HFF-Myc (cell line): ENCODE results near the gene ADPRS.

Experiments
- DNase-seq: peaks from one replicate; pipeline ENCODE4 v3.0.0-alpha.2; 2011; ENCODE audit warnings: low read depth; ENCODE audit errors: extremely low read depth
- H3K4me3 ChIP-seq: replicated peaks from 2 replicates; pipeline ENCODE4 v1.5.1; 2011; ENCODE audit warnings: low read depth, mild to moderate bottlenecking, control low read depth, low read length
- TF ChIP-seq, protein P1 (sequence below): IDR thresholded peaks from 2 replicates; pipeline ENCODE4 v1.5.1; 2012; ENCODE audit warnings: mild to moderate bottlenecking, low read depth, low read length, control low read depth; ENCODE audit errors: missing control alignments

The ADPRS gene

DNA sequence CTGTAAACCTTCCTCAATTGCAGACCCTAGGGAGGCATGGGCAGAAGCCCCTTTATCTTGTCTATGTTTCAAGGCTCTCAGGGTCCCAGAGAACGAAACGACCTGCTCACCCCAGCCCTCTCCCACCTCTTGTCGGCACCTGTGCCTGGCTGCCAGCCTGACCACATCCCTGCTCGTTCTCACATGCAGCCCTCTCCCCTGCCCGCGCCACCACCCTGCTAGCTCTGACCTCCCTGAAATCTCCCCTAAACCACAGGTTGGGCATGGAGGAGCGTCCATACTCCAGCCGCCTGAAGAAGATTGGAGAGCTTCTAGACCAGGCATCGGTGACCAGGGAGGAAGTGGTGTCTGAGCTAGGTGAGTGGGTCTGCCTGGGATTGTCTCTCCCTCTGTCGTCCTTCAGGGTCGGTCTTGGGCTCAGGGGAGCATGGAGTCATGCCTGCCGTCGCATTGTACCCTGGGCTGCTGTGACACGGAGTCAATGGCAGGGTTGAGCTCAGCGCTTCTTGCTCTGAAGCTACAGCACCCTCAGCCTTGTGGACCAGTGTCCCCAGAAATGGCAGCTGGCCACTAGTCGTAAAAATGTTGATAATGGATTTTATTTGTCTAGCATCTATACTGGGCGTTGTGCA lies 3.6 kb downstream of the ADPRS start:
- DNase-seq: no peak
- TF ChIP-seq, protein P1, sequence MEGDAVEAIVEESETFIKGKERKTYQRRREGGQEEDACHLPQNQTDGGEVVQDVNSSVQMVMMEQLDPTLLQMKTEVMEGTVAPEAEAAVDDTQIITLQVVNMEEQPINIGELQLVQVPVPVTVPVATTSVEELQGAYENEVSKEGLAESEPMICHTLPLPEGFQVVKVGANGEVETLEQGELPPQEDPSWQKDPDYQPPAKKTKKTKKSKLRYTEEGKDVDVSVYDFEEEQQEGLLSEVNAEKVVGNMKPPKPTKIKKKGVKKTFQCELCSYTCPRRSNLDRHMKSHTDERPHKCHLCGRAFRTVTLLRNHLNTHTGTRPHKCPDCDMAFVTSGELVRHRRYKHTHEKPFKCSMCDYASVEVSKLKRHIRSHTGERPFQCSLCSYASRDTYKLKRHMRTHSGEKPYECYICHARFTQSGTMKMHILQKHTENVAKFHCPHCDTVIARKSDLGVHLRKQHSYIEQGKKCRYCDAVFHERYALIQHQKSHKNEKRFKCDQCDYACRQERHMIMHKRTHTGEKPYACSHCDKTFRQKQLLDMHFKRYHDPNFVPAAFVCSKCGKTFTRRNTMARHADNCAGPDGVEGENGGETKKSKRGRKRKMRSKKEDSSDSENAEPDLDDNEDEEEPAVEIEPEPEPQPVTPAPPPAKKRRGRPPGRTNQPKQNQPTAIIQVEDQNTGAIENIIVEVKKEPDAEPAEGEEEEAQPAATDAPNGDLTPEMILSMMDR: no peak
- H3K4me3 ChIP-seq: no peak overlapping the region

DNA sequence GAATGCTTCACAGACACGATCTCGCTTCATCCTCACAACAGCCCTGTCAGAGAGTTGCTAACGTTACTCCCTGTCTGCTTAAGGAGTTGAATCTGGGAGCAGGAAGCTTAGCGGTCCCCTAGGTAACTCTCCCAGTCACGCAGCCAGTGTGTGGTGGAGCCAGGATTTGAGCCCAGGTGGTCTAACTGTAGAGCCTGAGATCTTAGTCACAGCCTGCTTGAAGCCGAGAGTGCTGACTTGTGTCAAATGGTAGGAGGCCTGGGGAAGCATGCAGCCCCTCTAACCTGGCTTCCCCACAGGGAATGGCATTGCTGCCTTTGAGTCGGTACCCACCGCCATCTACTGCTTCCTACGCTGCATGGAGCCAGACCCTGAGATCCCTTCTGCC lies 4.1 kb downstream of the ADPRS start:
- TF ChIP-seq, protein P1: no peak
- no peak overlapping the region for H3K4me3 ChIP-seq
- DNase-seq: no peak

DNA sequence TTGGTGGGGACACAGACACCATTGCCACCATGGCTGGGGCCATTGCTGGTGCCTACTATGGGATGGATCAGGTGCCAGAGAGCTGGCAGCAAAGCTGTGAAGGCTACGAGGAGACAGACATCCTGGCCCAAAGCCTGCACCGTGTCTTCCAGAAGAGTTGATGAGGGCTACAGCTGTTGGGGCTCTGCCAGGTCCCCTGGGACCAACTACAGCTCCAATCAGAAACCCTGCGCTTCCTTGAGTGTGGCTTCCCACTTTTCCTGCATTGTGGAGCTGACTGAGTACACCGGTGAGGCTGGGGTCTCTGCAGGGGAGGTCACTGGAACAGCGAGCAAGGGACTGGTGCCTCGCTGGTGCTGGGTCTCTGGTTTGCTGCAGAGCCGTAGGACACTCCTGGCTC lies 4.5 kb downstream of the ADPRS start:
- TF ChIP-seq, protein P1: no peak
- no peak for DNase-seq
- H3K4me3 ChIP-seq: no peak overlapping the region

DNA sequence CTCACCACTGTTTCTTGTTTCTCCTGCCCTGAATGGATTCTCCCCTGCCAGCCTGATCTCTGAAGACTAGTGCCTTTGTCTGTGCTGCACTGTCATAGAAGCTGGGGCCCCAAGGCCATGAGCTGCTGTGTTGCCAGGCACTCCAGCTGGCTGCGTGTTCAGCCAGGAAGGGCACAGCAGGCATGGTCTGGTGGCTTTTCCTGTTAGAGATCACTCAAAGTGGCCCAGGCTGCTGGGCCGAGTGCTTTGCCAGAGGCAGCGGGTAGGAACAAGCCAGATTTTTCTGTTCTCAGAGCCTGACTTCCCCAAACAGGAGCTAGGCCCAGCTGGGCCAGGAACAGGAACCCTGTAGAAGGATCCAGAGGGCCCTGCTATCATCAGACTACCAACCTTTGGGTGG lies 5.2 kb downstream of the ADPRS start:
- H3K4me3 ChIP-seq: no peak overlapping the region
- DNase-seq: no peak
- TF ChIP-seq, protein P1: no peak

DNA sequence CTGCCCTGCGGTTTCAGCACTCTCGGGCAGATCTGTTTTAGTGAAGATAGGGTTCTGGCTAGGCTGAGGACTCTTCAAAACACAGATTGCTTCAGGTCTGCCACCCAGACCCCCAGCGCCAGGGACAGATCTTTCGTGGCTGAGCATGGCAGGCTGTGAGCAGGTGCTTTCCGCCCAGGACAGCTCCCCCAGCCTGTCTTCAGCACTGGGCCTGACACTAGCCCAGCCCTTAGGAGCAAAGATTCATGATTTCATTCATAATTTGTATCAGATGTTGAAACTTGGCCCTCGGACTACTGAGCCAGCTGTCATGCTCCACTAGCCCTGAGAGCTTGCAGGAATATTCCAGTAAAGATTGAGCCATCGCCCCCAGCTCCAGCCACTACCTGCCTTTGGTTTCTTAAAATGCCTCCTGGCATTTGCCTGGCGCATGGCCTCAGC lies 5.9 kb downstream of the ADPRS start:
- H3K4me3 ChIP-seq: no peak overlapping the region
- TF ChIP-seq, protein P1: no peak
- DNase-seq: no peak

DNA sequence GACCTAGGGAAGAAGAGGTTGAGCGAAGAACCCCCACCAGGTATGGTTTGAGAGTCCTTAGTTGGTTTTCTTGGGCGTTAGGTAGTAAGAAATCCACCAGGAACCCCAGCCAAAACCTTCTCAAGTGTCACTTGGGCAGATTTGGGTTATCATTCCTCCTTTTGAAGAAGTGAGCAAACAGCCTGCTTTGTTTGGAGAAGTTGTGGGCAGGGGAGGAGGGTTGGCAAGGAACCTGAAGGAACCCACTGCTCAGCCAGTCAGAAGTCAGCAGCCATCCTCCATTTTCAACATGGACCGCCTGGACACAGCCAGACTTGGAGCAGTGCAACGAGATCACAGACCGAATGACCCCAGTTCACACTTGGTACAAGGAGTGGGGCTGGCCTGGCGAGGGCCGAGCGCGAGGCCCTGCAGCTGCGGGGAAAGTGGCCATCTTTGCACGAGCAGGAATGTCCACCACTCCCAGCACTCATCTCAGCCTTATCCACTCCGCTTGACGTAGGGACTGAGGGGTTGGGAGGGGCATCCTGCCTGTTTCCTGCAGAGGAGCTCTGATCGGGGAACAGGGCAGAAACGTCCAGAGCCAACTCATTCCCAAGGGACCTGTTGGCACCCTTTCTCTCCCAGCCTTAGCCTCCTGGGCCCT lies 7.2 kb downstream of the ADPRS start:
- H3K4me3 ChIP-seq: no peak overlapping the region
- TF ChIP-seq, protein P1: no peak
- no peak for DNase-seq
